SJCRH30 (cell line): ENCODE results near the gene IGHMBP2. TPM values are rescaled to one million over a fixed set of nuclear protein-coding genes. Genes with fewer than 3 reads are reported as not detected.

Source experiments
- DNase-seq, 2 experiments: peaks; one replicate each; pipeline ENCODE4 v3.0.0-alpha.2; 2015 to 2020
- H3K27ac ChIP-seq: fragments of 250-450 bp; sonication (Bioruptor Pico); 2 replicates; pipeline ENCODE4 v1.5.1; 2020; ENCODE audit warnings: mild to moderate bottlenecking, moderate library complexity
- H3K27me3 ChIP-seq: fragments of 250-450 bp; sonication (Bioruptor Pico); 2 replicates; pipeline ENCODE4 v1.5.1; 2020; ENCODE audit warnings: mild to moderate bottlenecking, moderate library complexity
- H3K36me3 ChIP-seq: fragments of 250-450 bp; sonication (Bioruptor Pico); 2 replicates; pipeline ENCODE4 v1.5.1; 2020; ENCODE audit warnings: mild to moderate bottlenecking, moderate library complexity
- H3K4me1 ChIP-seq: fragments of 250-450 bp; sonication (Bioruptor Pico); 2 replicates; pipeline ENCODE4 v1.5.1; 2020; ENCODE audit warnings: mild to moderate bottlenecking, moderate library complexity
- H3K4me3 ChIP-seq: fragments of 250-450 bp; sonication (Bioruptor Pico); 2 replicates; pipeline ENCODE4 v1.5.1; 2020; ENCODE audit warnings: mild to moderate bottlenecking, moderate library complexity
- H3K9me3 ChIP-seq: fragments of 250-450 bp; sonication (Bioruptor Pico); replicated peaks from 2 replicates; pipeline ENCODE4 v1.5.1; 2020; ENCODE audit warnings: mild to moderate bottlenecking, moderate library complexity
- total RNA-seq: library from RNA; depleted of rRNA; stranded (reverse); fragments of >200 nt; shearing (Covaris generic); gene quantifications from 2 replicates; pipeline ENCODE4 v1.2.3, GENCODE V29; 2014

IGHMBP2 gene
- total RNA-seq, 1 experiment from 2014 or later, result 11.1 TPM

- peaks cover 5% of the 10 kb centered on the region; the same call in 1 of the 2 replicates for H3K4me1 ChIP-seq
- no peak overlapping the region for H3K4me3 ChIP-seq
- H3K27me3 ChIP-seq, result no peaks in the 10 kb centered on the region
- H3K36me3 ChIP-seq, result peaks cover 31% of the 10 kb centered on the region
- no peak for DNase-seq
- H3K27ac ChIP-seq, result peak overlapping the region; percentile 47
- H3K9me3 ChIP-seq, result peaks cover 9% of the 10 kb centered on the region
These were observed 24.6 kb downstream of the IGHMBP2 start for GRCh38 chr11:68928136-68928880.

GRCh38 chr11:68929135-68929534, 25.4 kb downstream of the IGHMBP2 start:
- Histone ChIP-seq H3K4me3 (no peak overlapping the region), H3K27ac (no peak overlapping the region), H3K36me3 (peaks cover 27% of the 10 kb centered on the region), H3K4me1 (peaks cover 5% of the 10 kb centered on the region; the same call in 1 of the 2 replicates), H3K9me3 (peaks cover 9% of the 10 kb centered on the region), H3K27me3 (no peaks in the 10 kb centered on the region)
- no peak for DNase-seq

- no peaks in the 10 kb centered on the region for H3K27me3 ChIP-seq
- no peak overlapping the region for H3K4me3 ChIP-seq
- no peak overlapping the region for H3K27ac ChIP-seq
- H3K4me1 ChIP-seq, result peaks cover 5% of the 10 kb centered on the region; the same call in 1 of the 2 replicates
- peaks cover 22% of the 10 kb centered on the region for H3K36me3 ChIP-seq
- peaks cover 9% of the 10 kb centered on the region for H3K9me3 ChIP-seq
- DNase-seq, result no peak
These were observed 26.2 kb downstream of the IGHMBP2 start for GRCh38 chr11:68929706-68930570.

- Histone ChIP-seq H3K36me3 (peaks cover 16% of the 10 kb centered on the region), H3K4me1 (peaks cover 5% of the 10 kb centered on the region; the same call in 1 of the 2 replicates), H3K27me3 (no peaks in the 10 kb centered on the region), H3K4me3 (no peak overlapping the region), H3K27ac (no peak overlapping the region), H3K9me3 (no peaks in the 10 kb centered on the region)
- no peak for DNase-seq
These were observed 27.5 kb downstream of the IGHMBP2 start for GRCh38 chr11:68930991-68931855.

GRCh38 chr11:68931911-68932310, 28.2 kb downstream of the IGHMBP2 start:
- Histone ChIP-seq H3K4me1 (peaks cover 5% of the 10 kb centered on the region; the same call in 1 of the 2 replicates), H3K4me3 (no peak overlapping the region), H3K27ac (no peak overlapping the region), H3K9me3 (no peaks in the 10 kb centered on the region), H3K36me3 (peaks cover 12% of the 10 kb centered on the region), H3K27me3 (no peaks in the 10 kb centered on the region)
- DNase-seq, result no peak

- Histone ChIP-seq H3K36me3 (peaks cover 12% of the 10 kb centered on the region; the same call in 1 of the 2 replicates), H3K9me3 (no peaks in the 10 kb centered on the region)
- no peak for DNase-seq
These were observed 28.7 kb downstream of the IGHMBP2 start for GRCh38 chr11:68932358-68932757.

GRCh38 chr11:68932933-68933577, 29.4 kb downstream of the IGHMBP2 start:
- H3K27ac ChIP-seq, result no peak overlapping the region
- peaks cover 14% of the 10 kb centered on the region for H3K36me3 ChIP-seq
- no peak overlapping the region for H3K4me3 ChIP-seq
- 0 out of 2 replicates have a peak, but pooled peaks cover 2% of the 10 kb centered on the region for H3K4me1 ChIP-seq
- H3K27me3 ChIP-seq, result no peaks in the 10 kb centered on the region
- no peaks in the 10 kb centered on the region for H3K9me3 ChIP-seq
- DNase-seq, result no peak

More at GRCh38 chr11:68932358-68932757, 28.7 kb downstream of the IGHMBP2 start:
- H3K4me3 ChIP-seq, result no peak overlapping the region
- no peaks in the 10 kb centered on the region for H3K27me3 ChIP-seq
- H3K27ac ChIP-seq, result no peak overlapping the region
- peaks cover 5% of the 10 kb centered on the region; the same call in 1 of the 2 replicates for H3K4me1 ChIP-seq

- H3K4me3 ChIP-seq, result no peak overlapping the region
- no peak for DNase-seq
- H3K9me3 ChIP-seq, result no peaks in the 10 kb centered on the region
- H3K27me3 ChIP-seq, result no peaks in the 10 kb centered on the region
- peaks cover 20% of the 10 kb centered on the region for H3K36me3 ChIP-seq
- H3K4me1 ChIP-seq, result no peaks in the 10 kb centered on the region
- H3K27ac ChIP-seq, result no peak overlapping the region
These were observed 30.1 kb downstream of the IGHMBP2 start for GRCh38 chr11:68933605-68934320.

- no peak overlapping the region for H3K4me3 ChIP-seq
- no peaks in the 10 kb centered on the region for H3K27me3 ChIP-seq
- H3K9me3 ChIP-seq, result no peaks in the 10 kb centered on the region
- H3K27ac ChIP-seq, result no peak overlapping the region
- DNase-seq, result no peak
- H3K36me3 ChIP-seq, result peaks cover 20% of the 10 kb centered on the region
- H3K4me1 ChIP-seq, result no peaks in the 10 kb centered on the region
These were observed 30.6 kb downstream of the IGHMBP2 start for GRCh38 chr11:68934321-68934645.

GRCh38 chr11:68934666-68935065, 31.0 kb downstream of the IGHMBP2 start:
- Histone ChIP-seq H3K27me3 (no peaks in the 10 kb centered on the region), H3K36me3 (peaks cover 20% of the 10 kb centered on the region), H3K9me3 (no peaks in the 10 kb centered on the region), H3K4me1 (no peaks in the 10 kb centered on the region), H3K27ac (no peak overlapping the region), H3K4me3 (no peak overlapping the region)
- DNase-seq, result no peak

GRCh38 chr11:68935066-68935465, 31.4 kb downstream of the IGHMBP2 start:
- no peaks in the 10 kb centered on the region for H3K4me1 ChIP-seq
- H3K9me3 ChIP-seq, result no peaks in the 10 kb centered on the region
- no peak overlapping the region for H3K27ac ChIP-seq
- no peak for DNase-seq
- H3K4me3 ChIP-seq, result no peak overlapping the region
- H3K27me3 ChIP-seq, result no peaks in the 10 kb centered on the region
- H3K36me3 ChIP-seq, result peaks cover 18% of the 10 kb centered on the region

GRCh38 chr11:68935516-68936357, 32.0 kb downstream of the IGHMBP2 start:
- no peaks in the 10 kb centered on the region for H3K9me3 ChIP-seq
- no peak overlapping the region for H3K4me3 ChIP-seq
- peaks cover 13% of the 10 kb centered on the region for H3K36me3 ChIP-seq
- H3K4me1 ChIP-seq, result no peaks in the 10 kb centered on the region
- H3K27ac ChIP-seq, result no peak overlapping the region
- no peak for DNase-seq
- H3K27me3 ChIP-seq, result no peaks in the 10 kb centered on the region

GRCh38 chr11:68936358-68936636, 32.6 kb downstream of the IGHMBP2 start:
- H3K36me3 ChIP-seq, result peaks cover 13% of the 10 kb centered on the region
- H3K4me1 ChIP-seq, result no peaks in the 10 kb centered on the region
- H3K27ac ChIP-seq, result no peak overlapping the region
- no peaks in the 10 kb centered on the region for H3K27me3 ChIP-seq
- H3K4me3 ChIP-seq, result no peak overlapping the region
- no peaks in the 10 kb centered on the region for H3K9me3 ChIP-seq
- DNase-seq, result no peak
